CD14-positive monocyte (primary cell): ENCODE data around the gene SHC2. TPM values are rescaled to one million over a fixed set of nuclear protein-coding genes. Genes with fewer than 3 reads are reported as not detected.

Experiments used
- DNase-seq, 3 donors: peaks; one replicate each; pipeline ENCODE4 v3.0.0-alpha.2; 2011 to 2022
- H2AFZ ChIP-seq: 2 replicates; pipeline ENCODE4 v1.6.0; 2012; ENCODE audit warnings: mild to moderate bottlenecking, low read depth, low read length, inconsistent platforms; ENCODE audit not compliant: insufficient read depth, poor library complexity, severe bottlenecking
- H3K27ac ChIP-seq, 2 donors: 1 replicate in 1 of 2; 2 replicates in 1 of 2; pipeline ENCODE4 v1.5.1; 2012 to 2013; ENCODE audit warnings: low read length in 2 of 2, control low read depth in 1 of 2, inconsistent platforms in 1 of 2, low read depth in 1 of 2, mild to moderate bottlenecking in 1 of 2
- H3K27me3 ChIP-seq, 2 donors: one replicate each; pipeline versions ENCODE4 v1.6.0 to v1.6.1; 2011 to 2013; ENCODE audit warnings: low read length in 2 of 2; ENCODE audit not compliant: control insufficient read depth in 2 of 2, insufficient read depth in 2 of 2
- H3K36me3 ChIP-seq, 2 donors: replicated peaks in 1 of 2; 1 replicate in 1 of 2; 2 replicates in 1 of 2; pipeline versions ENCODE4 v1.5.1 to v1.6.1; 2012 to 2013; ENCODE audit warnings: low read length in 2 of 2, control low read depth in 1 of 2, inconsistent platforms in 1 of 2, mild to moderate bottlenecking in 1 of 2; ENCODE audit not compliant: insufficient read depth in 2 of 2, control insufficient read depth in 1 of 2
- H3K4me1 ChIP-seq, 2 donors: 1 replicate in 1 of 2; 2 replicates in 1 of 2; pipeline versions ENCODE4 v1.5.1 to v1.6.1; 2012 to 2013; ENCODE audit warnings: low read length in 2 of 2, control low read depth in 1 of 2, inconsistent platforms in 1 of 2, mild to moderate bottlenecking in 1 of 2, moderate library complexity in 1 of 2; ENCODE audit not compliant: insufficient read depth in 2 of 2, control insufficient read depth in 1 of 2
- H3K4me2 ChIP-seq: replicated peaks from 2 replicates; pipeline ENCODE3; 2012; ENCODE audit warnings: low read length, moderate library complexity, mild to moderate bottlenecking; ENCODE audit not compliant: poor library complexity, severe bottlenecking; ENCODE audit errors: extremely low read depth
- H3K4me3 ChIP-seq, 3 experiments: fragments of 200-600 bp in 1 of 3; sonication (generic) in 1 of 3; replicated peaks in 1 of 3; 1 replicate in 2 of 3; 2 replicates in 1 of 3; pipeline ENCODE4 v1.5.1; 2011 to 2013; ENCODE audit warnings: low read length in 3 of 3, mild to moderate bottlenecking in 3 of 3, control low read depth in 2 of 3, low read depth in 2 of 3, inconsistent platforms in 1 of 3, moderate library complexity in 1 of 3
- H3K79me2 ChIP-seq: 2 replicates; pipeline ENCODE4 v1.6.0; 2012; ENCODE audit warnings: mild to moderate bottlenecking, control low read depth, inconsistent platforms, low read length, moderate library complexity; ENCODE audit not compliant: insufficient read depth
- H3K9ac ChIP-seq: 2 replicates; pipeline ENCODE4 v1.6.0; 2017; ENCODE audit warnings: low read length, mild to moderate bottlenecking; ENCODE audit not compliant: insufficient read depth, poor library complexity, severe bottlenecking
- H3K9me3 ChIP-seq, 2 donors: replicated peaks in 1 of 2; 1 replicate in 1 of 2; 2 replicates in 1 of 2; pipeline versions ENCODE4 v1.5.1 to v1.6.1; 2012 to 2013; ENCODE audit warnings: low read length in 2 of 2, control low read depth in 1 of 2; ENCODE audit not compliant: control insufficient read depth in 1 of 2, insufficient read depth in 1 of 2
- H4K20me1 ChIP-seq: 2 replicates; pipeline ENCODE4 v1.6.0; 2012; ENCODE audit warnings: mild to moderate bottlenecking, low read length, control low read depth, moderate library complexity; ENCODE audit not compliant: insufficient read depth
- H3K27ac Mint-ChIP-seq, 7 donors: one replicate each; pipeline ENCODE4 v1.8.0; 2020; ENCODE audit warnings: mild to moderate bottlenecking in 7 of 7, mixed read lengths in 7 of 7, moderate library complexity in 6 of 7, inconsistent platforms in 2 of 7
- H3K27me3 Mint-ChIP-seq, 3 donors: one replicate each; pipeline ENCODE4 v1.8.0; 2021 to 2022; ENCODE audit warnings: low read depth in 3 of 3, mild to moderate bottlenecking in 3 of 3, mixed read lengths in 3 of 3, moderate library complexity in 3 of 3, inconsistent platforms in 1 of 3
- H3K36me3 Mint-ChIP-seq, 2 donors: one replicate each; pipeline ENCODE4 v1.8.0; 2020; ENCODE audit warnings: mixed read lengths in 2 of 2, inconsistent platforms in 1 of 2, mild to moderate bottlenecking in 1 of 2
- H3K4me1 Mint-ChIP-seq: one replicate; pipeline ENCODE4 v1.8.0; 2020; ENCODE audit warnings: mild to moderate bottlenecking, mixed read lengths
- H3K4me3 Mint-ChIP-seq, 2 donors: one replicate each; pipeline ENCODE4 v1.8.0; 2020; ENCODE audit warnings: mild to moderate bottlenecking in 2 of 2, mixed read lengths in 2 of 2, moderate library complexity in 1 of 2
- H3K9me3 Mint-ChIP-seq, 7 donors: one replicate each; pipeline ENCODE4 v1.8.0; 2020 to 2022; ENCODE audit warnings: mixed read lengths in 7 of 7, mild to moderate bottlenecking in 6 of 7, moderate library complexity in 6 of 7, inconsistent platforms in 2 of 7
- CTCF ChIP-seq: fragments of 200-600 bp; IDR thresholded peaks from one replicate; pipeline ENCODE4 v1.8.0; 2022; ENCODE audit warnings: antibody characterized with exemption, mild to moderate bottlenecking
- WGBS: methylation state at CpG from one replicate; pipeline ENCODE4 v1.1.5; 2013; ENCODE audit warnings: missing lambda C conversion rate; ENCODE audit not compliant: insufficient coverage; 5-methylcytosine and 5-hydroxymethylcytosine counted together
- intact Hi-C, 2 donors: fragments of 100-400 bp; cut with micrococcal nuclease; formaldehyde crosslinking; loops; one replicate each; pipeline versions ENCODE4 v1.15.0 to v1.15.1; 2023
- polyA plus RNA-seq, 3 donors: library from polyadenylated mRNA; depleted of rRNA in 1 of 3; unstranded in 2 of 3; stranded (reverse) in 1 of 3; fragments of 300-500 nt in 2 of 3; fragments of >200 nt in 1 of 3; fragmentation: Illumina TruSeq in 2 of 3; gene quantifications; 1 replicate in 2 of 3; 2 replicates in 1 of 3; pipeline ENCODE4 v1.2.3, GENCODE V29; 2012 to 2021

Gene SHC2
- polyA plus RNA-seq, 3 donors: not detected

- H3K36me3 Mint-ChIP-seq: no peaks in the 10 kb centered on the region
- H4K20me1 ChIP-seq: no peaks in the 10 kb centered on the region
- no peaks in the 10 kb centered on the region for H3K4me1 ChIP-seq
- H3K9me3 ChIP-seq: no peaks in the 10 kb centered on the region
- H3K4me3 Mint-ChIP-seq: no peak overlapping the region
- no peak for TF ChIP-seq CTCF
- DNase-seq: no peak
- no peaks in the 10 kb centered on the region for H3K27me3 ChIP-seq
- H3K9ac ChIP-seq: no peak overlapping the region
- no peaks in the 10 kb centered on the region for H3K79me2 ChIP-seq
- peaks cover 9 to 27% (median 12%) of the 10 kb centered on the region in 3 donors for H3K27me3 Mint-ChIP-seq
- H3K27ac ChIP-seq: no peak overlapping the region
- peaks cover 0 to 3% (median 0%) of the 10 kb centered on the region in 7 donors for H3K9me3 Mint-ChIP-seq
- H3K4me3 ChIP-seq: no peak overlapping the region
- H2AFZ ChIP-seq: no peak overlapping the region
- intact Hi-C loops: no loop called here
- H3K4me2 ChIP-seq: no peak overlapping the region
- no peaks in the 10 kb centered on the region for H3K36me3 ChIP-seq
- H3K4me1 Mint-ChIP-seq: no peaks in the 10 kb centered on the region
- WGBS: 82% methylated on average over 10 of the region's 17 CpGs
- no peak overlapping the region for H3K27ac Mint-ChIP-seq
These were observed 86.0 kb downstream of the SHC2 start for GRCh38 chr19:374886-375235.

- no peak for DNase-seq
- Histone ChIP-seq H3K4me1 (no peaks in the 10 kb centered on the region), H2AFZ (no peak overlapping the region), H4K20me1 (no peaks in the 10 kb centered on the region), H3K4me3 (no peak overlapping the region), H3K9ac (no peak overlapping the region), H3K4me2 (no peak overlapping the region), H3K27ac (no peak overlapping the region), H3K9me3 (no peaks in the 10 kb centered on the region), H3K27me3 (no peaks in the 10 kb centered on the region), H3K79me2 (no peaks in the 10 kb centered on the region), H3K36me3 (no peaks in the 10 kb centered on the region)
- H3K27ac Mint-ChIP-seq: no peak overlapping the region
- TF ChIP-seq CTCF: no peak
- H3K4me1 Mint-ChIP-seq: no peaks in the 10 kb centered on the region
- no peak overlapping the region for H3K4me3 Mint-ChIP-seq
- peaks cover 9 to 26% (median 11%) of the 10 kb centered on the region in 3 donors for H3K27me3 Mint-ChIP-seq
- H3K9me3 Mint-ChIP-seq: peaks cover 0 to 4% (median 0%) of the 10 kb centered on the region in 7 donors
- 87% methylated on average over 16 of the region's 23 CpGs for WGBS
- intact Hi-C loops: no loop called here
- H3K36me3 Mint-ChIP-seq: no peaks in the 10 kb centered on the region
These were observed 86.5 kb downstream of the SHC2 start for GRCh38 chr19:374183-374885.
